SH-SY5Y (cell line): ENCODE data around the gene ANKMY1.

ENCODE experiments used
- GATA2 ChIP-seq: IDR thresholded peaks from 2 replicates; pipeline ENCODE4 v1.6.1; 2011; ENCODE audit warnings: mild to moderate bottlenecking, low read depth, low read length
- GATA3 ChIP-seq: IDR thresholded peaks from 2 replicates; pipeline ENCODE4 v1.6.1; 2011; ENCODE audit warnings: low read depth, mild to moderate bottlenecking, low read length, moderate library complexity

The ANKMY1 gene

GRCh38 chr2:240451108-240451611 is 106.6 kb downstream of the ANKMY1 start:
- TF ChIP-seq GATA3: no peak
- TF ChIP-seq GATA2: no peak

DNA sequence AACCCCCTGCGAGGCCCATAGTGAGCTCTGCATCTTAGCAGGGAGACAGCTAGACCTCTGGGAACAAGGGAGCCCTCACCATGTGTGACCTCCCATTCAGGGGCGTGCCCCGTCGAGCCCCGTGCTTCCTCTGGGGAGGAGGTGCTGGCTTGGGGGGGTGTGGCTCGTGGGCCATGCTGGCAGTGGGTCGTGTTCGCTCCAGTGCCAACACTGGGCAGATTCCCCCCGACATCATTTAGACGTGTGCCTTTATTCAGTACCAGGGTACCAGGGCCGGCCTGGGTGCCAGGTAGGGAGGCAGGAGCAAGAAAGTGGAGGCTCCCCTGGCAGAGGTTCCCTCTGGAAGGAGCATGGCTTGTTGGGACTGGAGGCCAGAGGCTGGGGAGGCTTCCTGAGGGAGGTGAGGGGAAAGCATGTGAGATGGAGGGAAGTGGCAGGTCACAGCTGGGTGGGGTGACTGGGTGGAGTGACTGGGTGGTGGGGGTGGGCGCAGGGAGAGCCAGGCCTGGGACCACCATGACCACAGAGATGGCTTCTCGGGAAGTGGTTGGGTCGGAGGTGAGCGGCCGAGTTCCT is 107.2 kb downstream of the ANKMY1 start:
- TF ChIP-seq GATA3: no peak
- TF ChIP-seq GATA2: no peak

- TF ChIP-seq GATA3 (no peak), GATA2 (no peak)
Observed at GRCh38 chr2:240449764-240450531, 107.8 kb downstream of the ANKMY1 start.

- TF ChIP-seq GATA2: no peak
- no peak for TF ChIP-seq GATA3
Observed at GRCh38 chr2:240448387-240449274, 109.2 kb downstream of the ANKMY1 start.

DNA sequence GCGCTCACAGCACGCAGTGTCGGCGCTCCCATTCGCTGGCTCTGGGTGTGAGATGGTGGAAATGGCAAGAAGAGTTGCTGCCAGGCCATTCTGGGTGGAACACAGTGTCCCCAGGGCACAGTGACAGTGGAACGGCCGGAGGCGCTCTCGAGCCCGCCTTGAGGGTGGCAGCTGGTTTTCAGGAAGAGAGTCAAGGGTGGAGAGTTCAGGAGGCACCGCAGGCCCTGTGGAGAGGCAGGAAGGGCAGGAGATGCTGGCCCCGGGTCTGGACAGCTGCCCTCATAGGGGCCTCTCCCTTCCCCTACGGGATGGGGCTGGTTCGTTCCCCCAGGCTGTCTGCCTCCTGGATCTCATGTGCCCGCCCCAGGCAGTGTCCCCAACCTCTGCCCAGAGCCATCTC is 109.9 kb downstream of the ANKMY1 start:
- no peak for TF ChIP-seq GATA2
- TF ChIP-seq GATA3: no peak

DNA sequence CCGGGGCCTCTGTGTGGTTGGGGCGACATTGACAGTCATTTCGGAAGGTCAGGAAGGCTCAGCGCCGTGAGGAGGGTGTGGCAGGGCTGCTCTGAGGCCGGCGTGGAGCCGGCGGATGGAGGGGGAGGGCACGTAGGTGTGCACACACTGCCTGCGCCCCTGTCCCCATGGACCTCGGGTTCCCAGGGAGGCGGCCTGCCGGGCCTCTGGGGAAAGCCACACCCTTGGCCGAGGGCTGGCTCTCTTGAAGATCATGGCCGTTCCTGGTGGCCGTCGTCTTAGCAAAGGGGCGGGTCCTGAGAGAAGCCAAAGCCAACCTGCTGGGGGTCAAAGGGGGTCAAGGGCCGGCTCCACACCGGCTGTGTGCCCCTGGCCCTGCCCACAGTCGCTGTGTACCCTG is 110.5 kb downstream of the ANKMY1 start:
- TF ChIP-seq GATA3 (no peak), GATA2 (no peak)

DNA sequence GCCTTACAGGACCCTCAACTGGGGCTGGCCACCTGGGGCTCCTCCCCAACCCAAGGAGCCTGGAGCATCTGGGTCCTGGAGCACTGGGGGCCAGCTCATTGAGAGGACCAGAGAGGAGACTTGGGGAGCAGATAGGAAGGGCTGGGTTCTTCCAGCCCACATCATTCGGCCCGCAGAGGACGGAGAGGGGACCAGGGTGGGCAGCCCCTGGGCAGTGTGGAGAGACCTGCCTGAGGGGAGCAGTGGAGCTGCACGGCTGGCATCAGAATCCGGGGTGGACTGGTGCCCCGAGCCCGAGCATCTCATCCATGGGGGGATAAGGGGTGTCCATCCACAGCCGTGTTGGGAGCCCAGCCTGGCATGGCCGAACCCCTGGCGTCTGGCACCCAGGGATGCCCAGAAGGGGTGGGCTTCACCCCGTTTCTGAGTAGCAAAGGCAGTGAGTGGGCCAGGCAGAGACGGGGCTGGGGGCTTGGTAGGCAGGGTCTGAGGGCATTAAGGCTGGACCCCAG is 111.1 kb downstream of the ANKMY1 start:
- TF ChIP-seq GATA3 (no peak), GATA2 (no peak)

GRCh38 chr2:240445961-240446663 is 111.7 kb downstream of the ANKMY1 start:
- TF ChIP-seq GATA3 (no peak), GATA2 (no peak)

GRCh38 chr2:240444464-240444863 is 113.3 kb downstream of the ANKMY1 start:
- TF ChIP-seq GATA2: no peak
- no peak for TF ChIP-seq GATA3

- TF ChIP-seq GATA3: no peak
- no peak for TF ChIP-seq GATA2
Observed at GRCh38 chr2:240443891-240444301, 113.9 kb downstream of the ANKMY1 start.

DNA sequence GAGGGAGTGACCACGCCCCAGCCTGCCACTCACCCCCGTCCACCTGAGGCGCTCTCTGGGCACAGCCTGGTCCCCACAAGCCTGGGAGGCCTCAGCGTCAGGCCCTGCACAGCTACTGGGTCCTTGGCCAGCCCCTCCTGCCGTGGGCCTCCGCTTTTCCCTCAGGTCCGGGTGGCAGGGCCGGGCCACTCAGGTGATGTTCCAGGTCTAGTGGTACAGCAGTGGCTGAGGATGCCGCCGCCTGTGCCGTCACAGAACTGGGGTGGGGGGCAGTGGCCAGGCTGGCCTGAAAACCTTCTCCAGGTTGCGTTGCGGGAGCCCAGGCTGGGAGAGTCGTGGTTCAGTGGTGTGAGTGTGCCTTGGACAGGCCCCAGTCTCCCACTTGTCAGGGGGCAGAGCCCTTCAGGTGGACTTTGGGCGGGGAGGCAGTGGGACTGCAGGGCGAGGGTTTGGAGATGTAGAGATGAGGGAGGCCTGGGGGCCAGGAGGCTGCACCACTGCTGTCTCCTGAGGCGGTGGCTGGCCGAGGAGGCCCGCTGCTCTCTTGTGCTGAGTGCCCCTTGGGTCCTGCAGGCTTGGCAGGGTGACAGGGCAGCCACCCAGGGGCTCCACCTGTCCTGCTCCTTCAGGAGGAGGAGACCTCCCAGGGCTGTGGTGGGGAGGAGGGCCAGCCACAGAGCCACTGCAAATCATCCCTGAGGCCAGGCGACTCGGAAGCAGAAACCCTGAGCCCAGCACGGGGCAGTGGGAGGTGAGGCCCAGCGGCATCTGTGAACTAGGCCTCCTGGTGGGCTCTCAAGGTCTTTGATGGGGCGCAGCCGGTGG is 114.7 kb downstream of the ANKMY1 start:
- no peak for TF ChIP-seq GATA3
- TF ChIP-seq GATA2: no peak

DNA sequence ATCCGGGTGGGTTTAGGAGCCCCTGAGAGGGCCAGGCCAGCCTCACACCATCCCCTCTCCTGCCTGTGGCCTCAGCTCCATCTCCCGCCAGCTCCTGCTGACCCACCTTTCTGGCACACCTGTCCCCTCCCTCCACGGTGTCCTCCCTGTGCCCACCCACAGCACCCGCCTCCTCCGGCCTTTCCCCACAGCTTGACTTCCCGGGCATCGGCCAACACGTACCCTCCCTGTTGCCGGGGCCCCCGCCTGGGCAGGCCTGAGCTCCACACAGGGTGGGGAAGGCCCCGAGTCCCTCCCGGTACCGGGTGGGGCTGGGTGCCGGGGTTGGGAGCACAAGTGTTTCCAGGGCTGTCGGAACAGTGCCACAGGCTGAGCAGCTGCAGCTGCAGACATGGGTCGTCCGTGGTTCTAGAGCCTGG is 115.8 kb downstream of the ANKMY1 start:
- TF ChIP-seq GATA3: no peak
- TF ChIP-seq GATA2: no peak

- TF ChIP-seq GATA2: no peak
- TF ChIP-seq GATA3: no peak
Observed at GRCh38 chr2:240441326-240441992, 116.3 kb downstream of the ANKMY1 start.
